GM23248 (cell line): ENCODE results near the gene COL27A1. TPM values are rescaled to one million over a fixed set of nuclear protein-coding genes. Genes with fewer than 3 reads are reported as not detected.
A peak's percentile ranks its signal among the peaks of the same experiment; 100 is the strongest.

Source experiments
- DNase-seq: peaks from one replicate; pipeline ENCODE4 v3.0.0-alpha.2; 2015
- H2AFZ ChIP-seq: fragments of 200-600 bp; sonication (generic); 2 replicates; pipeline ENCODE4 v1.6.1; 2016; ENCODE audit warnings: antibody characterized with exemption
- H3F3A ChIP-seq: fragments of 200-600 bp; sonication (generic); 2 replicates; pipeline ENCODE4 v1.6.1; 2016; ENCODE audit warnings: mild to moderate bottlenecking, antibody characterized with exemption, mixed run types; ENCODE audit not compliant: insufficient read depth
- H3K27ac ChIP-seq: fragments of 200-600 bp; sonication (generic); 2 replicates; pipeline ENCODE4 v1.5.1; 2016; ENCODE audit warnings: mild to moderate bottlenecking
- H3K27me3 ChIP-seq: fragments of 200-600 bp; sonication (generic); replicated peaks from 2 replicates; pipeline ENCODE4 v1.6.1; 2016; ENCODE audit warnings: mild to moderate bottlenecking; ENCODE audit not compliant: insufficient read depth
- H3K36me3 ChIP-seq: fragments of 200-600 bp; sonication (generic); 2 replicates; pipeline ENCODE4 v1.6.1; 2016; ENCODE audit warnings: low read depth, mild to moderate bottlenecking
- H3K4me1 ChIP-seq: fragments of 200-600 bp; sonication (generic); 2 replicates; pipeline ENCODE4 v1.6.1; 2016; ENCODE audit warnings: mild to moderate bottlenecking; ENCODE audit not compliant: insufficient read depth
- H3K4me2 ChIP-seq: fragments of 200-600 bp; sonication (generic); one replicate; pipeline ENCODE4 v1.6.1; 2016; ENCODE audit warnings: mild to moderate bottlenecking; ENCODE audit not compliant: unreplicated experiment
- H3K4me3 ChIP-seq: fragments of 200-600 bp; sonication (generic); 2 replicates; pipeline ENCODE4 v1.5.1; 2016; ENCODE audit warnings: mild to moderate bottlenecking
- H3K79me2 ChIP-seq: fragments of 200-600 bp; sonication (generic); 2 replicates; pipeline ENCODE4 v1.6.1; 2016; ENCODE audit warnings: mild to moderate bottlenecking; ENCODE audit not compliant: insufficient read depth
- H3K9ac ChIP-seq: fragments of 200-600 bp; sonication (generic); 2 replicates; pipeline ENCODE4 v1.6.1; 2016; ENCODE audit warnings: mild to moderate bottlenecking
- H3K9me2 ChIP-seq: fragments of 200-600 bp; sonication (generic); 2 replicates; pipeline ENCODE4 v1.6.1; 2016; ENCODE audit warnings: mixed run types, mild to moderate bottlenecking, moderate library complexity; ENCODE audit not compliant: insufficient read depth
- H3K9me3 ChIP-seq: fragments of 200-600 bp; sonication (generic); one replicate; pipeline ENCODE4 v1.6.1; 2017; ENCODE audit warnings: low read depth
- H4K20me1 ChIP-seq: fragments of 200-600 bp; sonication (generic); 2 replicates; pipeline ENCODE4 v1.6.0; 2016; ENCODE audit not compliant: insufficient read depth
- EZH2 ChIP-seq: fragments of 200-600 bp; sonication (generic); IDR thresholded peaks from 2 replicates; pipeline ENCODE4 v1.6.1; 2018; ENCODE audit warnings: antibody characterized with exemption, mild to moderate bottlenecking; ENCODE audit not compliant: insufficient read depth, poor library complexity, severe bottlenecking
- EZH2phosphoT487 ChIP-seq: fragments of 200-600 bp; sonication (generic); IDR thresholded peaks from 2 replicates; pipeline ENCODE4 v1.6.1; 2018; ENCODE audit warnings: antibody characterized with exemption, moderate library complexity, mild to moderate bottlenecking, low read depth; ENCODE audit not compliant: insufficient read depth
- WGBS, 2 experiments: methylation state at CpG; one replicate each; pipeline ENCODE4 v1.1.6; 2015 to 2017; ENCODE audit warnings: low lambda C conversion rate in 2 of 2, low coverage in 1 of 2; ENCODE audit errors: missing lambda C conversion rate in 2 of 2; 5-methylcytosine and 5-hydroxymethylcytosine counted together
- in situ Hi-C: fragments of 300-500 bp; cut with MboI; formaldehyde crosslinking; loops from 2 replicates; pipeline ENCODE4 v1.15.0; 2020
- polyA plus RNA-seq: library from polyadenylated mRNA; unstranded; fragments of >200 nt; fragmentation: Nextera tagmentation; extraction: Ambion mirVana; gene quantifications from 2 replicates; pipeline ENCODE4 v1.2.1, GENCODE V29; 2016
- total RNA-seq: library from RNA; depleted of rRNA; stranded (reverse); fragments of >200 nt; shearing (Covaris generic); gene quantifications from 2 replicates; pipeline ENCODE4 v1.2.3, GENCODE V29; 2014

Gene COL27A1
- total and polyA plus RNA-seq, 2 experiments from 2014 or later, result 1.6 to 2.3 TPM

GRCh38 chr9:114172981-114173833 is 17.9 kb downstream of the COL27A1 start:
- Histone ChIP-seq H3K36me3 (no peaks in the 10 kb centered on the region), H3K79me2 (no peaks in the 10 kb centered on the region), H3K27me3 (no peaks in the 10 kb centered on the region), H3K4me1 (peaks cover 25% of the 10 kb centered on the region), H3K9me3 (no peaks in the 10 kb centered on the region), H3F3A (peaks cover 14% of the 10 kb centered on the region), H3K27ac (no peak overlapping the region), H2AFZ (no peak overlapping the region), H3K9ac (no peak overlapping the region), H4K20me1 (no peaks in the 10 kb centered on the region), H3K4me2 (no peak overlapping the region), H3K4me3 (no peak overlapping the region), H3K9me2 (no peaks in the 10 kb centered on the region)
- WGBS, 2 experiments, result 78 to 82% methylated on average over 20 of the region's 20 CpGs
- in situ Hi-C loops, result no loop called here
- TF ChIP-seq EZH2phosphoT487 (no peak), EZH2 (no peak)
- DNase-seq, result no peak

DNA sequence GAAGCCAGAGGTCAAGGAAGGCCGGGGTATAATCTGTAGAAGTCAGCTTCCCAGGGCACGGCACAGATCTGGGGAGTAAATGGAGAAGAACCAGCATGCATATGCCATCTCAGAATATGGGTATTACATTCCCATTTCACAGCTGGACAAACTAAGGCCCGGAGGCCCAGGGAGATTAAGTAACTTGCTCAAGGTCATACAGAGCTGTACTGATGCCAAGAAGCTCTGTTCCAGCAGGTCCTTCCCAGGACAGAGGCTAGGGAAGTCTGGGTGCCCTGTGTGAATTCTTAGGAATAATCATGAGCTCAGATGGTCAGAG is 19.2 kb downstream of the COL27A1 start:
- in situ Hi-C loops, result no loop called here
- Histone ChIP-seq H3K27me3 (no peaks in the 10 kb centered on the region), H2AFZ (no peak overlapping the region), H3K36me3 (no peaks in the 10 kb centered on the region), H3K27ac (no peak overlapping the region), H3K4me3 (no peak overlapping the region), H3F3A (peaks cover 14% of the 10 kb centered on the region), H3K9me2 (no peaks in the 10 kb centered on the region), H3K9me3 (no peaks in the 10 kb centered on the region), H3K4me1 (peaks cover 26% of the 10 kb centered on the region), H3K79me2 (no peaks in the 10 kb centered on the region), H3K9ac (peak overlapping the region; percentile 67; the same call in 1 of the 2 replicates), H4K20me1 (no peaks in the 10 kb centered on the region), H3K4me2 (no peak overlapping the region)
- no peak for DNase-seq
- WGBS, 2 experiments, result 63 to 67% methylated on average over 3 of the region's 3 CpGs
- TF ChIP-seq EZH2, result no peak
- no peak for TF ChIP-seq EZH2phosphoT487

- peak; percentile 77 for DNase-seq
- Histone ChIP-seq H3K27me3 (no peaks in the 10 kb centered on the region), H3K4me3 (no peak overlapping the region), H3K79me2 (no peaks in the 10 kb centered on the region), H3K27ac (peak overlapping the region; percentile 37), H3K4me1 (peaks cover 26% of the 10 kb centered on the region), H3K4me2 (peak overlapping the region; percentile 18), H3K36me3 (no peaks in the 10 kb centered on the region), H3K9me2 (no peaks in the 10 kb centered on the region), H3F3A (peaks cover 14% of the 10 kb centered on the region), H2AFZ (peak overlapping the region; percentile 73), H4K20me1 (no peaks in the 10 kb centered on the region), H3K9me3 (no peaks in the 10 kb centered on the region), H3K9ac (peak overlapping the region; percentile 67)
- WGBS, 2 experiments, result 39 to 40% methylated on average over 22 to 24 of the region's 26 CpGs
- in situ Hi-C loops, result no loop called here
- TF ChIP-seq EZH2phosphoT487 (no peak), EZH2 (no peak)
Measured at GRCh38 chr9:114174876-114175771, 19.8 kb downstream of the COL27A1 start.

DNA sequence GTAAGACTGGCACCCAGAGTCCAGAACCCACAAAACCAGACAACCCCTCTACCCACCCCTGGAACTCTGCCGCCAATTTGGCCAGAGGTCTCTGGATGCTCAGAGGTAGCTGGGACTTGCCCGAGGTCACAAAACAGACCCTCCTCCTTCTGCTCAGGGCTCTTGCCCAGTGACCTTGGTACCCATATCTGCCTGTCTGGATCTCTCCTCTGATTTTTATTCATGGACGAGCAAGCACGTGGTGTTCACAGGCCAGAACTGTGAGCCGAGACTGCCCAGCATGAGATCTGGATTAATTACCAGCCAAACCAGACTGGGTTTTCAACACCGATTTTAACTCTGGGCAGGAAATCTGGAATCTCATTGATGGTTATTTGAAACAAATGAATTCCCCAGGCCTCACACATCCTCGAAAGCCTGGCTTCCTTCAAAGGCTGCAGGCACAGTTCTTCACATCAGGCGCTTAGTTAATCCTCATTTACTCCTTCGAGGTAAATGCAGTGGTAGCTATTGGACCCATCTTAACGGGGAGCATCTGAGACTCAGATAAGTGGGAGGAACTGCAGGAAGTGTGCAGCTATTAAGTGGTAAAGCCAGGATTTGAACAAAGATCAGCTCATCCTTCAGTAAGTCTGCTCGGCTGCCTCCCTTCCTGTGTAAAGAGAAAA is 21.4 kb downstream of the COL27A1 start:
- Histone ChIP-seq H3K9me3 (no peaks in the 10 kb centered on the region), H3K79me2 (no peaks in the 10 kb centered on the region), H3K4me2 (no peak overlapping the region), H3K27me3 (no peaks in the 10 kb centered on the region), H3K4me1 (peaks cover 26% of the 10 kb centered on the region), H3K36me3 (no peaks in the 10 kb centered on the region), H2AFZ (no peak overlapping the region), H3K4me3 (no peak overlapping the region), H3K9ac (no peak overlapping the region), H4K20me1 (no peaks in the 10 kb centered on the region), H3F3A (peaks cover 14% of the 10 kb centered on the region), H3K9me2 (no peaks in the 10 kb centered on the region), H3K27ac (no peak overlapping the region)
- WGBS, 2 experiments, result 52 to 59% methylated on average over 11 of the region's 11 CpGs
- peak; percentile 17 for DNase-seq
- no peak for TF ChIP-seq EZH2phosphoT487
- TF ChIP-seq EZH2, result no peak
- in situ Hi-C loops, result no loop called here
